GM13976 (cell line): Measurements from ENCODE around the gene TM9SF3.

Experiments used
- DNase-seq: peaks from one replicate; pipeline ENCODE4 v3.0.0; 2012; ENCODE audit warnings: low spot score
- CTCF ChIP-seq: IDR thresholded peaks from 2 replicates; pipeline ENCODE4 v1.5.1; 2012; ENCODE audit warnings: borderline replicate concordance, mild to moderate bottlenecking; ENCODE audit not compliant: insufficient read depth; ENCODE audit errors: extremely low read depth, missing control alignments, control extremely low read depth
- in situ Hi-C: fragments of 300-500 bp; cut with MboI; formaldehyde crosslinking; loops from one replicate; pipeline ENCODE4 v1.12.0; 2022; ENCODE audit warnings: low sequenced_read_pairs, mixed read lengths, inconsistent platforms; ENCODE audit not compliant: unreplicated experiment

Gene TM9SF3

GRCh38 chr10:96497391-96497790, 89.4 kb downstream of the TM9SF3 start:
- in situ Hi-C loops = no loop called here
- DNase-seq = no peak
- no peak for TF ChIP-seq CTCF

- TF ChIP-seq CTCF = no peak
- in situ Hi-C loops = no loop called here
- DNase-seq = no peak
These were observed 90.4 kb downstream of the TM9SF3 start for GRCh38 chr10:96496281-96496925.

- in situ Hi-C loops = no loop called here
- TF ChIP-seq CTCF = no peak
- no peak for DNase-seq
These were observed 91.3 kb downstream of the TM9SF3 start for GRCh38 chr10:96495544-96495943.

GRCh38 chr10:96494694-96495093, 92.1 kb downstream of the TM9SF3 start:
- in situ Hi-C loops = no loop called here
- TF ChIP-seq CTCF = no peak

GRCh38 chr10:96493871-96494525, 92.8 kb downstream of the TM9SF3 start:
- DNase-seq = no peak
- in situ Hi-C loops = no loop called here

More at GRCh38 chr10:96494694-96495093, 92.1 kb downstream of the TM9SF3 start:
- DNase-seq = no peak

GRCh38 chr10:96493254-96493653, 93.6 kb downstream of the TM9SF3 start:
- no peak for TF ChIP-seq CTCF
- in situ Hi-C loops = no loop called here
- no peak for DNase-seq

More at GRCh38 chr10:96493871-96494525, 92.8 kb downstream of the TM9SF3 start:
- TF ChIP-seq CTCF = no peak
